Measurements from ENCODE around the gene PORCN.

DNA sequence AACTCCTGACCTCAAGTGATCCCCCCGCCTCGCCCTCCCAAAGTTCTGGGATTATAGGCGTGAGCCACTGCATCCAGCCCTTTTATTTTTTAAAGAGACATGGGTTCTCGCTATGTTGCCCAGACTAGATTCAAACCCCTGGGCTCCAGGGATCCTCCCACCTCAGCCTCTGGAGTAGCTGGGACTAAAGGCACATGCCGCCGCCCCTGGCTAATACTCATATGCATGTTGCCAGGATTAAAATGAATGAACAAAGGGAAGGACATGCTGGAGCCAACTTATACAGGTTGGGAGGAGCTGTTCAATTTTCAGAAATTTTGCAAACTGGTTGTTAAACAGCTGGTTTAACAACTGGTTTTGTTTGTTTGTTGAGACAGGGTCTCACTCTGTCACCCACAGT is 34.2 kb upstream of the PORCN start:
- TF ChIP-seq, protein P1, sequence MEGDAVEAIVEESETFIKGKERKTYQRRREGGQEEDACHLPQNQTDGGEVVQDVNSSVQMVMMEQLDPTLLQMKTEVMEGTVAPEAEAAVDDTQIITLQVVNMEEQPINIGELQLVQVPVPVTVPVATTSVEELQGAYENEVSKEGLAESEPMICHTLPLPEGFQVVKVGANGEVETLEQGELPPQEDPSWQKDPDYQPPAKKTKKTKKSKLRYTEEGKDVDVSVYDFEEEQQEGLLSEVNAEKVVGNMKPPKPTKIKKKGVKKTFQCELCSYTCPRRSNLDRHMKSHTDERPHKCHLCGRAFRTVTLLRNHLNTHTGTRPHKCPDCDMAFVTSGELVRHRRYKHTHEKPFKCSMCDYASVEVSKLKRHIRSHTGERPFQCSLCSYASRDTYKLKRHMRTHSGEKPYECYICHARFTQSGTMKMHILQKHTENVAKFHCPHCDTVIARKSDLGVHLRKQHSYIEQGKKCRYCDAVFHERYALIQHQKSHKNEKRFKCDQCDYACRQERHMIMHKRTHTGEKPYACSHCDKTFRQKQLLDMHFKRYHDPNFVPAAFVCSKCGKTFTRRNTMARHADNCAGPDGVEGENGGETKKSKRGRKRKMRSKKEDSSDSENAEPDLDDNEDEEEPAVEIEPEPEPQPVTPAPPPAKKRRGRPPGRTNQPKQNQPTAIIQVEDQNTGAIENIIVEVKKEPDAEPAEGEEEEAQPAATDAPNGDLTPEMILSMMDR (IDR thresholded peaks at IDR 0.05) = no peak
- TF ChIP-seq POLR2A (IDR thresholded peaks at IDR 0.05) = no peak
